Measurements from ENCODE around the gene ZNF507. TPM values are rescaled to one million over a fixed set of nuclear protein-coding genes. Genes with fewer than 3 reads are reported as not detected.
A peak's percentile ranks its signal among the peaks of the same experiment; 100 is the strongest.

ZNF507 gene
- total RNA-seq, 1 experiment from 2014 or later: 26.5 TPM

DNA sequence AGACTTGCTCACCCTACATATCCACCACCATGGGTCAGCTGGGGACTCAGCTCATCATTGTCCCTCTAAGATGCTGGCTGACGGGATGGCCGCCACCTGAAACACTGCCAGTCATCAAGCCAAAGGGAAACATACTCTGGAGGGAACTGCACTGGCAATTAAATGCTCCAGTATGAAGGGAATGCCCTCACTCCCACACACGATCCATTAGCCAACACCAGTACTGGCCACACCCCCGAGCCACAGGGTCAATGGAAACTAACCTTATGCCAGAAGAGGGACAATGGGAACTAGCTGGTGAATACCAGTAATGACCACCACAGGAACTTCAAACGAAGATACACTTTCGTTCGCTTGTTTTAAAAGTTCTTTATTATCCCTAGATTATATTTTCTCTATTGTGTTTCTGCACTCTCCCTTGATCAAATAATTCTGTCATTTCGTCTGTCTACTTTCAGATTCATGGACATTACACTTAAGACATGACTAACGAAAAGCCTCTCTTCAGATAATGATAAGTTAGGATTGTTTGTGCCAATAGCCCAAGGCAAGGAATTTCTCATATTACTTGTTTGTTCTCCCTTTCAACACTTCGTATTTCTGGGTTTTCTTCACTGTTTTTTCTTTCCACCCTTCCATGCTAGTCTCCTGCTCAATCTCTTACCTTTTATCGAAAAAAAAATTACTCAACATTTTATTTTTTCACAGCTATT, 1.7 kb upstream of the ZNF507 start:
- CTCF ChIA-PET: interaction anchor here (0.6 kb wide), 1 partner anchor 781 kb away, joined by 3 read pairs; no protein-coding TSS in a partner anchor
- TF ChIP-seq EZH2 (IDR thresholded peaks at IDR 0.05; ENCODE audit: low read depth): no peak
- TF ChIP-seq, protein P1, sequence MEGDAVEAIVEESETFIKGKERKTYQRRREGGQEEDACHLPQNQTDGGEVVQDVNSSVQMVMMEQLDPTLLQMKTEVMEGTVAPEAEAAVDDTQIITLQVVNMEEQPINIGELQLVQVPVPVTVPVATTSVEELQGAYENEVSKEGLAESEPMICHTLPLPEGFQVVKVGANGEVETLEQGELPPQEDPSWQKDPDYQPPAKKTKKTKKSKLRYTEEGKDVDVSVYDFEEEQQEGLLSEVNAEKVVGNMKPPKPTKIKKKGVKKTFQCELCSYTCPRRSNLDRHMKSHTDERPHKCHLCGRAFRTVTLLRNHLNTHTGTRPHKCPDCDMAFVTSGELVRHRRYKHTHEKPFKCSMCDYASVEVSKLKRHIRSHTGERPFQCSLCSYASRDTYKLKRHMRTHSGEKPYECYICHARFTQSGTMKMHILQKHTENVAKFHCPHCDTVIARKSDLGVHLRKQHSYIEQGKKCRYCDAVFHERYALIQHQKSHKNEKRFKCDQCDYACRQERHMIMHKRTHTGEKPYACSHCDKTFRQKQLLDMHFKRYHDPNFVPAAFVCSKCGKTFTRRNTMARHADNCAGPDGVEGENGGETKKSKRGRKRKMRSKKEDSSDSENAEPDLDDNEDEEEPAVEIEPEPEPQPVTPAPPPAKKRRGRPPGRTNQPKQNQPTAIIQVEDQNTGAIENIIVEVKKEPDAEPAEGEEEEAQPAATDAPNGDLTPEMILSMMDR (conservative IDR thresholded peaks at IDR 0.05): no peak
- no TSS peak for BruUV-seq (replicated peaks)
- intact Hi-C loops (cut with micrococcal nuclease; ENCODE audit: unreplicated experiment): loop anchor here (2.0 to 5.0 kb wide), 2 partner anchors 61 to 124 kb away; partner anchors contain the start of gene DPY19L3
- POLR2A ChIA-PET (ENCODE audit: unreplicated experiment): interaction anchor here (0.6 kb wide), 1 partner anchor 80 kb away, joined by 4 read pairs; no protein-coding TSS in a partner anchor
- no peaks in the 10 kb centered on the region for H3K9me2 ChIP-seq (ENCODE audit: insufficient read depth)
- peaks cover 20% of the 10 kb centered on the region for H3F3A ChIP-seq (ENCODE audit: insufficient read depth, low read depth)
- H3K27me3 ChIP-seq (ENCODE audit: insufficient read depth, low read depth): no peaks in the 10 kb centered on the region
- H3K79me2 ChIP-seq (ENCODE audit: low read depth): peaks cover 31% of the 10 kb centered on the region
- H3K4me3 ChIP-seq: peak overlapping the region; percentile 5; the same call in 1 of the 2 replicates
- peak overlapping the region; percentile 65 for H3K4me2 ChIP-seq
- no peaks in the 10 kb centered on the region for H3K9me3 ChIP-seq (ENCODE audit: insufficient read depth, low read depth)
- peaks cover 8% of the 10 kb centered on the region for H3K36me3 ChIP-seq (ENCODE audit: low read depth)
- peak; percentile 32 to 88 for DNase-seq
- H3K27ac ChIP-seq: peak overlapping the region; percentile 40
- peaks cover 38% of the 10 kb centered on the region for H3K4me1 ChIP-seq (replicated peaks; ENCODE audit: insufficient read depth)
- H4K20me1 ChIP-seq (ENCODE audit: insufficient read depth): no peaks in the 10 kb centered on the region
- H2AFZ ChIP-seq: peak overlapping the region; percentile 7; the same call in 1 of the 2 replicates

DNA sequence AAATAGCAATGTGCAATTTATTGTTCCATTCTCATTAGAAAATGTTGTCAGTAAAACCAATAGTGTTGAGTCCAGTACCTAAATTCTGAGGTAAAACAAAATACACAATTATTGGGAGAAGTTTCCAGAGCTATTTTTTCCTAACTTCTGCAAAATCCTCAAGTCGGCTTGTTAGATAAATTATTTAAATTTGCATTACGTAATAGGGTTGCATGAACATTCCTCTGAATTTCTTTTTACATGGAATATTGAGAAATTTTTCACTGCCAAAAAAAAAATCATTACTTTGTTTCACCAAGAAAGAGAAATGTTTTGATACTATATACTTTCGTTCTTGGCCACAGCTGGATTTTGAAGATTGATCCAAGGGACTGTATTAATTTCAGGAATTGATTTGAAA, 1.5 kb downstream of the ZNF507 start:
- Histone ChIP-seq H3K9me3 (ENCODE audit: insufficient read depth, low read depth) (no peaks in the 10 kb centered on the region), H3K36me3 (ENCODE audit: low read depth) (peaks cover 31% of the 10 kb centered on the region), H3K4me2 (peak overlapping the region; percentile 93), H3K27ac (no peak overlapping the region), H3K4me1 (replicated peaks; ENCODE audit: insufficient read depth) (peaks cover 68% of the 10 kb centered on the region), H3K4me3 (peak overlapping the region; percentile 98), H3F3A (ENCODE audit: insufficient read depth, low read depth) (peaks cover 36% of the 10 kb centered on the region), H3K9me2 (ENCODE audit: insufficient read depth) (no peaks in the 10 kb centered on the region), H4K20me1 (ENCODE audit: insufficient read depth) (no peaks in the 10 kb centered on the region), H2AFZ (no peak overlapping the region), H3K79me2 (ENCODE audit: low read depth) (peaks cover 53% of the 10 kb centered on the region), H3K27me3 (ENCODE audit: insufficient read depth, low read depth) (no peaks in the 10 kb centered on the region)
- BruUV-seq (replicated peaks): no TSS peak
- CTCF ChIA-PET: no interaction called here
- intact Hi-C loops (cut with micrococcal nuclease; ENCODE audit: unreplicated experiment): loop anchor here (1.0 kb wide), 1 partner anchor 26 kb away; no protein-coding TSS in a partner anchor
- no peak for DNase-seq
- TF ChIP-seq, protein P1 (conservative IDR thresholded peaks at IDR 0.05): no peak
- TF ChIP-seq EZH2 (IDR thresholded peaks at IDR 0.05; ENCODE audit: low read depth): no peak
- POLR2A ChIA-PET (ENCODE audit: unreplicated experiment): interaction anchor here (0.6 to 0.7 kb wide), 2 partner anchors 16 to 25 kb away, joined by 6 to 12 read pairs; no protein-coding TSS in a partner anchor

DNA sequence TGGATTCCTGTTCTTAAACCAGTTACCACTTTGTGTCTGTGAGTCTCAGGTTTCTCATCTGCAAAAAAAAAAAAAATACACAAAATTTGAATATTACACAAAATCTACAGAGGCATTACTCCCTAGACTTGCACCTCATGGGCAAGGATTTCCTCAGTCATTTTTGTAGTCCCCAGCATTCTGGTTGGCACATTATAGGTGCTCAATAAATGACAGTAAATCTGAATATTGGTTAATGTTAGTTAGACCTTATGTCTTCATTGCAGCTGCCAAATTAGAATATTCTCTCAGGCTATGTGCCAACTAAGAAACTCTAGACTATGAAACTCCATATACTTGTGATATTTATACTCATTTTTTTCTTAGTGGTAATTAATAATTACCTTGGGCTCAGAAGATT, 2.2 kb downstream of the ZNF507 start:
- peak overlapping the region; percentile 93 for H3K4me2 ChIP-seq
- H3K4me3 ChIP-seq: no peak overlapping the region
- CTCF ChIA-PET: no interaction called here
- H2AFZ ChIP-seq: no peak overlapping the region
- H3K4me1 ChIP-seq (replicated peaks; ENCODE audit: insufficient read depth): peaks cover 75% of the 10 kb centered on the region
- POLR2A ChIA-PET (ENCODE audit: unreplicated experiment): interaction anchor here (0.7 kb wide), 1 partner anchor 24 kb away, joined by 12 read pairs; no protein-coding TSS in a partner anchor
- BruUV-seq (replicated peaks): no TSS peak
- H3K9me2 ChIP-seq (ENCODE audit: insufficient read depth): no peaks in the 10 kb centered on the region
- peaks cover 57% of the 10 kb centered on the region for H3K79me2 ChIP-seq (ENCODE audit: low read depth)
- H3K36me3 ChIP-seq (ENCODE audit: low read depth): peaks cover 35% of the 10 kb centered on the region
- no peak overlapping the region for H3K27ac ChIP-seq
- no peaks in the 10 kb centered on the region for H3K27me3 ChIP-seq (ENCODE audit: insufficient read depth, low read depth)
- DNase-seq: no peak
- intact Hi-C loops (cut with micrococcal nuclease; ENCODE audit: unreplicated experiment): no loop called here
- H3F3A ChIP-seq (ENCODE audit: insufficient read depth, low read depth): peaks cover 36% of the 10 kb centered on the region
- H4K20me1 ChIP-seq (ENCODE audit: insufficient read depth): no peaks in the 10 kb centered on the region
- no peaks in the 10 kb centered on the region for H3K9me3 ChIP-seq (ENCODE audit: insufficient read depth, low read depth)
- TF ChIP-seq, protein P1 (conservative IDR thresholded peaks at IDR 0.05): no peak
- TF ChIP-seq EZH2 (IDR thresholded peaks at IDR 0.05; ENCODE audit: low read depth): no peak
